Brain microvascular endothelial cell (primary cell): ENCODE data around the gene MTX3.
A peak's percentile ranks its signal among the peaks of the same experiment; 100 is the strongest.

Experiments used
- DNase-seq: peaks from one replicate; pipeline ENCODE4 v3.0.0-alpha.2; 2020
- H3K27ac ChIP-seq: fragments of 250-450 bp; sonication (Bioruptor Pico); 2 replicates; pipeline ENCODE4 v1.5.1; 2020; ENCODE audit warnings: mild to moderate bottlenecking, moderate library complexity
- H3K27me3 ChIP-seq: fragments of 250-450 bp; sonication (Bioruptor Pico); replicated peaks from 2 replicates; pipeline ENCODE4 v1.5.1; 2020; ENCODE audit warnings: mild to moderate bottlenecking
- H3K36me3 ChIP-seq: fragments of 250-450 bp; sonication (Bioruptor Pico); replicated peaks from 2 replicates; pipeline ENCODE4 v1.5.1; 2020; ENCODE audit warnings: mild to moderate bottlenecking
- H3K4me3 ChIP-seq: 2 replicates; pipeline ENCODE4 v1.5.1; 2011; ENCODE audit warnings: low read depth, mild to moderate bottlenecking, control low read depth, low read length, moderate library complexity
- CTCF ChIP-seq: IDR thresholded peaks from 2 replicates; pipeline ENCODE4 v1.5.1; 2011; ENCODE audit warnings: low read depth, mild to moderate bottlenecking, moderate library complexity, low read length, control low read depth, inconsistent platforms; ENCODE audit errors: missing control alignments
- in situ Hi-C: cut with HindIII; loops from 2 replicates; pipeline ENCODE4 v1.10.0; 2017; ENCODE audit warnings: low sequenced_read_pairs, low pct_ligation_motif_present

Gene MTX3

GRCh38 chr5:79966448-79966847, 24.6 kb downstream of the MTX3 start:
- no peaks in the 10 kb centered on the region for H3K27me3 ChIP-seq
- no peak for TF ChIP-seq CTCF
- DNase-seq, result no peak

GRCh38 chr5:79964136-79964535, 26.9 kb downstream of the MTX3 start:
- no peak for TF ChIP-seq CTCF
- in situ Hi-C loops, result no loop called here

More at GRCh38 chr5:79966448-79966847, 24.6 kb downstream of the MTX3 start:
- no peak overlapping the region for H3K4me3 ChIP-seq
- H3K36me3 ChIP-seq, result no peaks in the 10 kb centered on the region
- H3K27ac ChIP-seq, result no peak overlapping the region
- in situ Hi-C loops, result no loop called here

GRCh38 chr5:79963261-79964061, 27.6 kb downstream of the MTX3 start:
- in situ Hi-C loops, result no loop called here
- Histone ChIP-seq H3K27ac (no peak overlapping the region), H3K4me3 (no peak overlapping the region), H3K36me3 (no peaks in the 10 kb centered on the region), H3K27me3 (no peaks in the 10 kb centered on the region)
- DNase-seq, result no peak
- TF ChIP-seq CTCF, result no peak

More at GRCh38 chr5:79964136-79964535, 26.9 kb downstream of the MTX3 start:
- H3K4me3 ChIP-seq, result no peak overlapping the region
- H3K27ac ChIP-seq, result no peak overlapping the region
- no peaks in the 10 kb centered on the region for H3K36me3 ChIP-seq
- DNase-seq, result no peak
- H3K27me3 ChIP-seq, result no peaks in the 10 kb centered on the region

- no peak overlapping the region for H3K4me3 ChIP-seq
- H3K27me3 ChIP-seq, result no peaks in the 10 kb centered on the region
- in situ Hi-C loops, result no loop called here
- no peak overlapping the region for H3K27ac ChIP-seq
- no peak for TF ChIP-seq CTCF
- H3K36me3 ChIP-seq, result no peaks in the 10 kb centered on the region
- DNase-seq, result peak; percentile 39
Measured at GRCh38 chr5:79962575-79963222, 28.4 kb downstream of the MTX3 start.

GRCh38 chr5:79961716-79962574, 29.1 kb downstream of the MTX3 start:
- DNase-seq, result no peak
- Histone ChIP-seq H3K27ac (no peak overlapping the region), H3K36me3 (no peaks in the 10 kb centered on the region), H3K4me3 (no peak overlapping the region), H3K27me3 (no peaks in the 10 kb centered on the region)
- in situ Hi-C loops, result no loop called here
- no peak for TF ChIP-seq CTCF
